HFF-Myc (cell line): ENCODE results near the gene ZBTB42.

Experiments
- DNase-seq: peaks from one replicate; pipeline ENCODE4 v3.0.0-alpha.2; 2011; ENCODE audit warnings: low read depth; ENCODE audit errors: extremely low read depth
- H3K4me3 ChIP-seq: replicated peaks from 2 replicates; pipeline ENCODE4 v1.5.1; 2011; ENCODE audit warnings: low read depth, mild to moderate bottlenecking, control low read depth, low read length
- TF ChIP-seq, protein P1 (sequence below): IDR thresholded peaks from 2 replicates; pipeline ENCODE4 v1.5.1; 2012; ENCODE audit warnings: mild to moderate bottlenecking, low read depth, low read length, control low read depth; ENCODE audit errors: missing control alignments

ZBTB42 gene

DNA sequence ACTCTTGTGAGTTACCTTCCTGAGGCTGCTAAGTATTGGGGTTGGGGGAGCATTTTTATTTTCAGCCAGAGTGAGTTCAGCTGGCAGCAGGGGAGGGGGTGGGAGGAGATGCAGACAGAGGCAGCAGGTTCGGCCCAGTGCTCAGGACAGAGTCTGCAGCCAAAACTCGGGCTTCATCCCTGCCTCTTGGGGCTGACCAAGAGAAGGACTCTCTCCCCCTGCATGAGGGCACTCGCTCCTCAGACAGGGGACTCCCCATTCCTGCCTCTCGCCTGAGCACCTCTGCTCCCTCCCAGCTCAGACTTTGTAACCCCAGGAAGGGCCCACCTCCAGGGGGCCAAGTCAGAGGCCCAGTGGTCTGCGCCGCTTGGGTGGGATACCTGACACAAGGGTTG, 4.2 kb upstream of the ZBTB42 start:
- TF ChIP-seq, protein P1, sequence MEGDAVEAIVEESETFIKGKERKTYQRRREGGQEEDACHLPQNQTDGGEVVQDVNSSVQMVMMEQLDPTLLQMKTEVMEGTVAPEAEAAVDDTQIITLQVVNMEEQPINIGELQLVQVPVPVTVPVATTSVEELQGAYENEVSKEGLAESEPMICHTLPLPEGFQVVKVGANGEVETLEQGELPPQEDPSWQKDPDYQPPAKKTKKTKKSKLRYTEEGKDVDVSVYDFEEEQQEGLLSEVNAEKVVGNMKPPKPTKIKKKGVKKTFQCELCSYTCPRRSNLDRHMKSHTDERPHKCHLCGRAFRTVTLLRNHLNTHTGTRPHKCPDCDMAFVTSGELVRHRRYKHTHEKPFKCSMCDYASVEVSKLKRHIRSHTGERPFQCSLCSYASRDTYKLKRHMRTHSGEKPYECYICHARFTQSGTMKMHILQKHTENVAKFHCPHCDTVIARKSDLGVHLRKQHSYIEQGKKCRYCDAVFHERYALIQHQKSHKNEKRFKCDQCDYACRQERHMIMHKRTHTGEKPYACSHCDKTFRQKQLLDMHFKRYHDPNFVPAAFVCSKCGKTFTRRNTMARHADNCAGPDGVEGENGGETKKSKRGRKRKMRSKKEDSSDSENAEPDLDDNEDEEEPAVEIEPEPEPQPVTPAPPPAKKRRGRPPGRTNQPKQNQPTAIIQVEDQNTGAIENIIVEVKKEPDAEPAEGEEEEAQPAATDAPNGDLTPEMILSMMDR: no peak
- no peak overlapping the region for H3K4me3 ChIP-seq
- DNase-seq: no peak

DNA sequence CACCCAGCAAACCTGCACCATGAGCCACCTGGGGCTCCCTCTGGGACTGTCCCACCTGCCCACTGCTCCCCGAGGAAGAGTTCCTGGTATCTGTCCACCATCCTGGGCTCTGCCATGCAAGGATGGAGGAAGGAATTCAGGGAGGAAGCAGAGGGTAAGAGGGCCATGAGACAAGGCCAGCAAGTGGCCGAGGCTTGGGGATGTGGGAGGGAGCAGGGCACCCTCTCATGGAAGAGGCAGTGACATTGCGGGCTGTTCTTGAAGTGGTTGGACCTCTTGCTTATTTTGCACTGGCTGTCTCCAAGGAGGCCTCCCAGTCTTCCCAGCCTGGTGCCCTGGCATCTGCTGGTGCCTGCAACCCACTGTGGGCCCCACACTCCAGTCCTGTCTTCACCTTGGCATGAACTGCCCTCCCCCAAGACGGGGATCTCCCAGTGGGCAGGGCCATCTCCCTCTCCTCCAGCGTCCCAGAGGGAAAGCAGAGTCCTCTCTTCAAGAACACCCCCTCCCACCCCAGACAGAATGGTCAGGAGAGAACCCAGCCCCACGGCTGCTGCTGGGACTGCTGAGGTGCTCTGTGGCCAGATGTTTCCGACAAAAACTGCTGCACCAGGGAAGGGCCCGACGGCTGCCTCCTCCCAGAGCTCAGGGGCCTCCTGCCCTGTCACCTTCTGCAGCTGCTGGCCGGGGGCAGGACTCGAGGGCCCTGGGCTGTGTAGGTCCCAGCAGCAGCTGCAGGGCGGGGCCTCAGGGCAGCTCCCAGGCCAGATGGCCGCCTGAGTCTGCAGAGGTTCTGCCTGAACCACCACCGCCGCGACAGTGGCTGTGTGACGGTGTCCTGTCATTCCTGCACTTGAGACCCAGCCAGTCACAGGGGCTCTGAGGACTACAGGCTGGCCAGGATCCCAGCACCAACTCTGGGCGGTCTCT, 3.5 kb upstream of the ZBTB42 start:
- no peak overlapping the region for H3K4me3 ChIP-seq
- TF ChIP-seq, protein P1: no peak
- DNase-seq: no peak

DNA sequence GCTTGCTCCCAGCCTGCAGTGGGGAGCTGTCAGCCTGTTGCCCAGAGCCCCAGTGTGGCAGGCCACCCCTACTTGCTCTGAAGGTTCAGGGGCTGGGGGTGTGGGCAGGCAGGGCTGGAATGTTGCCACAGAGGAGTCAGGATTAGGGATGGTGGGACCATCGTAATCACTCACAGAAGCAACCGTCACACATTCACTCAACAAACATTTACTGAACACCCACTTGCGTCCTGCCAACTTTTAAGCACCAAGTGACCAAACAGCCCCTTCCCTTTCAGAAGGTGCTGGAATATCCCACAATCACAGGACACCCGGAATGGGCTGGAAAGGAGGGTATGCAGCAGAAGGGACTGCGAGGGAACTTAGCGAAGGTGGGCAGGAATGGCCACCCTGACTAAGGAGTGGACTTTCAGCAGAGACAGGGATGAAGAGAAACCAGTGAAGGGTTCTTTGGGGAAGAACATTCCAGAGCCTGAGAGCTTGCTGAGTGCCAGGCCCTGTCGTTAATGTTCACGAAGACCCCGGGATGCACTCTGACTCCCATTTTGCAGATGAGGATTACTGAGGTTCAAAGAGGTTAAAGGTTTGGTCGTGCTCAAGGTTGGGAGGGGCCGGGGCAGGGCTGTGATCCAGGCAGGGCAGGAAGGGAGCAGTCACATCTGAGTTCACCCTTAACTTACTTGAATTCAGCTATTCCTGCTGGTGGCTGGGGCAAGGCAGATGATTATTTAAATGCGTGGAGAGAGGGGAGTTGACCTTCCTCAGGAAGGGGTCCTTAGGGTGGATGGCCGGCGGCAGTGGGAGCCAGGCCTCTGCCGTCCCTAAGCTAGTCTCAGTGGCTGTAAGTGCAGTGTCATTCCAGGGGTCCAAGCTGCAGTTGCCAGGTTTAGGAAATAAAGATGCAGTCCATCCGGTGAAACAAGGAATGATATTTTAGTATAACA, 2.3 kb upstream of the ZBTB42 start:
- H3K4me3 ChIP-seq: no peak overlapping the region
- TF ChIP-seq, protein P1: no peak
- no peak for DNase-seq

DNA sequence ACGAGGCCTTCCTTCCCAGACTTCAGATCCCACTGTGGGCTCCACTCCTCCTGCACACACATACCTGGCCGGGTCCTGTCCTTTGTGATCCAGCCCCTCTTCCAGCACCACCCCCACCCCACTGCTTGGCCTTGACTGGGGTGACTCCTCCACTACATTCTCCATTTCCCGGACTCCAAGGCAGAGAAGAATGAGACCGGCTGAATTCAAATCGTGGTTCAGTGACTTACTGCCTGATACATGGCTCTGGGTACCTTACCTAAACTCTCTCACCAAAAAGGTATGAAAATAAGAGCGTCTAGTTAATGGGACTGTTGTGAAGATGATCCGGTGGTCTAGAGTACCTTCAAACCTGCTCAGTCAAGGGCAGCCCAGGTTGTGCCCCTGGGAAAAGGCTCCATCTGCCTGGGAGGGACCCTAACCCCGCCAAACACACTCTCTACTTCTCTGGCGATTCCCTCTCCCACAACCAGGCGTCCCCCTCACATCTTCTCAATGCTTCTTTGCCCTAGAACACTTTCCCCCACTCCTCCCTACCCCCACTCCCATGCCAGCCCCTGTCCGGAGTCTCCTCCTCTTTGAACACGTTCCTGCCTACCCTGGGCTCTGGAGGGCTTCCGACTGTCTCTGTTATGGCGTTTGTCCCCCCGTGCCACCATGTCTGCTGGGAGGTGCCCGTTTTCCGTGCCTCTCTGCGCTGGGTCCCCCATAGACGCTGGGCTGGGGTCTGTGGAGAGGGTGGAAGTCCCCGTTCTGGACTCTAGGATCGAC, 1.5 kb upstream of the ZBTB42 start:
- TF ChIP-seq, protein P1: no peak
- H3K4me3 ChIP-seq: peak overlapping the region; percentile 38
- no peak for DNase-seq

DNA sequence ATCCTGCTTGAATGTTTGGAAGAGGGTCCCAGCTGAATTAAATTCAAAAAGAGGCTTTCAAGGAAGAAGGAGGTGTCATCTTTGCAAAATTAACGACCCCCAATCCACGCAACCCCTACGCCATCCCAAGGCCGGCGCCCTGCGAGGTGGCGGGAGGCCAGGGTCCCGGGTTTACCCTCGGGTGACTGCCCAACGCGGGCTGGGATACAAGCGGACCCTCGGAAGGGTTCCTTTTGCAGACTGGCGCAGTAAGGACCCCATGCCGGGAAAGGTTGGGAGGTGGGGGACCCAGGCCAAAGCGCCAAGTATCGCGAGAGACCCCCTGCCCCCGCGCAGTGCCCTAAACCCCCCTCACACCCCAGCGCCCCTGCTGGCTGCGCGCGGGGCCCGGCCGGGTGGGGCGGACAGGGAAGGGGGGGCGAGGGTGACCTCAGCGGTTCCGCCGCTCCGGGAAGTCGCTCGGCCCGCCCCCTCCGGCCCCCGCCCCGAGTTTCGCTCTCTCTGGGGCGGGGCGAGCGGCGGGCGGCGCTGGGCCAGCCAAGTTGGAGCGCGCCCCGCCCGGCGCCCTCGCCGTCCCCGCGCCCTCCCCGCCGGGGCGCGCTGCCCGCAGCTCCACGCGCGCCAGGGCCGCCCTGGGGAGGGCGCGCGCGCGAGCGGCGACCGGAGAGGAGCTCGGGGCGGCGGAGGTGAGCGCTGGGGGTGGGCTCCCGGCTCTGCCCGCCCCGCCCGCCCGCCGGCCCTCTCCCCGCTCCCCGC, 708 bp upstream of the ZBTB42 start:
- TF ChIP-seq, protein P1: no peak
- H3K4me3 ChIP-seq: peak overlapping the region; percentile 52
- DNase-seq: no peak
